ENCODE results near the gene ARHGAP11B.
A peak's percentile ranks its signal among the peaks of the same experiment; 100 is the strongest.
"Not testable (repeated sequence)": the region's sequence is repeated elsewhere in the genome, so short reads cannot be mapped to it uniquely, and the experiment has no call there.

The ARHGAP11B gene

DNA sequence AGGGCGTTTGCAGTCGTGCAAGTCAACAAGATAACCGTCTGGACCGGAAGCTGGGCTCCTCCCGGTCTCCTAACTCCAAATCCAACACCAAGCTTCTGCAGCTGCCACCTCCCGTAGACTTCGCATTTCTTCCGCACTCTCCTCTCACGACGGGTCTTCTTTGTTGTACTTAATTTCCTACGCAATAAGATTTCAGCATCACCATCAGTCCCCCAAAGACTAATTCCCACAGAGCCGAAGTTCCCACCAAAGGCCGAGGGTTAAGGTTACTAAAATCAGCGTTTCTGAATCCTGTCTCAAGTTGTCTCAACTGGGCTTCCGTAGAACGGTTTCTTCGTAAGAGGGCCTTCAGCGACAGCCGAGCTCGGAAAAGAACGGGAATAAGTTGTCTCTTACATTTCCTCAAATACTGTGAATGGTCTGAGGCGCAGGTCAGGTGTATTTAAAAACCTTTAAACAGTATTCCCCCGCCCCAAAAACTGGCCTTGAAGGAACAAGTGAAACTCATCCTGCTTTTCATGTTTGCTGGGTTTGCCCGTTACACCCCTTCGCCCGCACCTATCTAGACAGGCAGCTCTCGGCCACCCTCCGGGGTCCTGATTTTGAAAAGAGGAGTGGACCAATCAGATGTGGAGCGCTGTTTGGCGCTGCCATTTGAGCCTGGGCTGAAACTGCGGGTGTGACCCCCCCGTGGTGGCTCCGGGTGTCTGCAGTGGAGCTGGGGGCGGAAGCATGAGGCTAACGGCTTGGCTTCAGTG is at the start of gene ARHGAP11B:
ARHGAP11B (plus strand) TSS at position 693 of the 758 bp plus-strand sequence.
- DNase-seq (ENCODE audit: low read depth, low spot score) = peak; percentile 94

DNA sequence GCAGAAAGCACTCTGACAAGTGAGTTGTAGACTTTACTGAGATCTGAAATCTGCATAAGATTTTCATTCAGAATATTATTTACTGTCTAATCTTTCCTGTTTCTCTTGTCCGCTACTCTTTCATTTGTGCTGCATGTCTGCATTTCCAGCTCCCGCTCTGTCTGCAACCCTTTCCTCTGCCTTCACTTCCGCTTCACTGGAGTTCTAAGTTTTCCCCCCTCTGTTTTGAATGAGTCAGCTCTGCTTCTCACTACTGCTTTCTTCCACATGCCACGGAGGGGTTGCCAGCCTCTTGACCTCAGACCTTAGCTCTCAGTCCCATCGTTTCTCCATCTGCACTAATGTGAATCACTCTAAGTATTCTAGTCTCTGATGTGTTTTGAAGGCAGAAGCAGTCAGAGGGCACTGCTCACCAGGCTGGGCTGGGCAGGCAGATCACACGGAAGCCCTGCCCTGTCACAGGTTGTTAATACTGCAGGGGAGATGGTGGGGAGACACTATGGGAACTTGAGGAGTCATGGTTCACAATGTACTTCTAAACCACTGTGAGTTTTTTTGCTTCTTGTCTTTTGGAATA is 46.4 kb upstream of the ARHGAP11B start:
- not testable (repeated sequence) for DNase-seq (ENCODE audit: low read depth, low spot score)

DNA sequence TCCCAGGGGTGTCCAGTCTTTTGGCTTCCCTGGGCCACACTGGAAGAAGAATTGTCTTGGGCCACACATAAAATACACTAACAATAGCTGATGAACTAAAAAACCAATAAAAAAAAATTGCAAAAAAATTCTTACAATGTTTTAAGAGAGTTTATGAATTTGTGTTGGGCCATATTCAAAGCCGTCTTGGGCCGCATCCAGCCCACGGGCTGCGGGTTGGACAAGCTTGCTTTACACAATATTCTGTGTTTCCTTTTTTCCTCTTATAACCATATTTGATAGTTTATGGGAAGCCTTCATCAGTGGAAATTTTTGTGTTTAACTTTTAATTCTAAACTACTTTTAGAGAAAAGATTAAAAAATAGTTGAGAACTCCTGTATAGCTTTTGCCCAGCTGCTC is 45.2 kb upstream of the ARHGAP11B start:
- DNase-seq (ENCODE audit: low read depth, low spot score) = not testable (repeated sequence)

DNA sequence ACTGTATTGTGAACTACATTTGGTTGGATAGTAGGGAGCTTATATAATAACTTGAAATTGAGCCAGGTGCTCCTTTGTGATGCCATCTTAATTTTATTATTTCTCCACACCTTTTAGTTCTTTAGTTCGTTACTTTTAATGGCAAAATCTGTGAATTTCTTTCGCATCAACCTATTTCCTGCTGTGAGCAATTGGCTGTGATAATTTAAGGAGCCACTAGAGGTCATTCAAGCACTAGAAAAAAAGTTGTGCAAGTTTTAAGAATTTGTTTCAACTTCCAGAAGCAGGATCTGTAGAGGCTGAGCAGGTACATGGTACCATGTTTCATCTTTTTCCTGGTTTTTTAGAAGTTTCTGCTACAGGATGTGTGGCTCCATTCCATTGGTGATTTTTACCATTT is 27.0 kb upstream of the ARHGAP11B start:
- DNase-seq (ENCODE audit: low read depth, low spot score) = not testable (repeated sequence)

DNA sequence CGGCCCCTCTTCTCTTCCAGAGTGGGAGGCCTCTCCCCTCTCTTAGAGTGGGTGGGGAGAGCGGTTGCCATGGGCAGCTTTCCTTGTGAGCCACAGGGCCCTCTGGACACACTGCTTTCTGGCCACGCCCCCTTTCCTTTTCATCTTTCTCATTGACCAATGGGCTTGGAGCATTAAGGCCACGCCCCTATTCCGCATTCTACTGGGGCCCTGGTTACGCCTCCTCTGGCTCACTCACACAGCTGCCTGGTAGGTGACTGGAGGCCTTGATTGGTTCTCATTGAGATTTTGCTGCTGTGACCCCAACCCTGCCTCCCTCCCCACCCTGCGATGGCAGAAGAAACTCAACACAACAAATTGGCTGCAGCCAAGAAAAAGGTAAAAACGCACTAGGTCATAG is 22.1 kb upstream of the ARHGAP11B start, which contains the start of gene GOLGA8H:
GOLGA8H (plus strand) TSS at position 233 of the 400 bp plus-strand sequence; CDS start at position 331, 98 bp downstream.
- not testable (repeated sequence) for DNase-seq (ENCODE audit: low read depth, low spot score)

DNA sequence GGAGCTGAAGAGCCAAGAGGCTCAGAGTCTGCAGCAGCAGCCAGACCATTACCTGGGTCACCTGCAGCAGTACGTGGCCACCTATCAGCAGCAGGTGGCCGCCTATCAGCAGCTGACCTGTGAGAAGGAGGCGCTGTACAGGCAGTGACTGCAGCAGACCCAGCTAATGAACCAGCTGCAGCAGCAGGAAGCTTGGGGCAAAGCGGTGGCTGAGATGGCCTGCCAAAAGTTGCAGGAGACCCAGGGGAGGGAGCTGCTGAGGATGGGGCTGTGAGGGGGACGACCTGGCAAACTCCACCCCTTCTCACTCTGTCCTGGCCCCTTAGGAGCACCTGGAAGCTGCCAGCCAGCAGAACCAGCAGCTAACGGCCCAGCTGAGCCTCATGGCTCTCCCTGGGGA is 13.7 kb upstream of the ARHGAP11B start:
- not testable (repeated sequence) for DNase-seq (ENCODE audit: low read depth, low spot score)

DNA sequence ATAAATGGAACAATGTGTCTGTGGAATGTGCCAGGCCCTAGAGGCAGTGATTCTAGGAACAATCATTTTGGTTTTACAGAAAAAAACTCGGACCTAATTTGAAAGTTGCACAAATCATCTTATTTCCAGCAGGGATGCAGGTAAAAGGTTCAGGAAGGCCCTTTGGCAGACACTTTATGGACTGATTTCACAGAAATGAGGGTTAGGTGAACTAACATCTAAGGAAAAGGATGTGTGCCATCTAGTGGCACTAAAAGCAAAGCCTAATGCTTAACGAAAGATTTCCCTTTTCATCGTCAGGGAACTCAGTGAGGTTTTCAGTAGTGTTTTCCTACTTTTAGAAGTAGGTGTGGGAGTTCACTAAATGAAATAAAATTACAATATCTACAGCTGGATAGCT is 4.6 kb upstream of the ARHGAP11B start:
- not testable (repeated sequence) for DNase-seq (ENCODE audit: low read depth, low spot score)

DNA sequence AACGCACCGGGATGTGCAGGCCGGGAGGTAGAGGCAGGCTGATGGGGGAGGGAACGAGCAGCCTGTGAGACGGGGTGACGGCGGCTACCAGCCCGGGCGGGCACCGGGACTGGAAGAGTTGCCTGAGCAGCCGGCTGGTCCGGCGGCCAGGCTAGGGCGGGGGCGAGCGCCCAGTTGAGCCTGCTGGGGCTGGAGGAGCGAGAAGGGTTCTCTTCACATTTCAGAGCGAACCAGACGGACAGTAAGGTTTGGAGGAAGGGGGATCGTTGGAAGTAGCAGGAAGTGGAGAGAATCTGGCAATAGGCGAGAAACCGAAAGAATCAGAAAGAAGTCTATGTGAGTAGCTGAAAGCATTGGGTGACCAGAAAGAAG is 252 bp downstream of the ARHGAP11B start:
- DNase-seq (ENCODE audit: low read depth, low spot score) = not testable (repeated sequence)

DNA sequence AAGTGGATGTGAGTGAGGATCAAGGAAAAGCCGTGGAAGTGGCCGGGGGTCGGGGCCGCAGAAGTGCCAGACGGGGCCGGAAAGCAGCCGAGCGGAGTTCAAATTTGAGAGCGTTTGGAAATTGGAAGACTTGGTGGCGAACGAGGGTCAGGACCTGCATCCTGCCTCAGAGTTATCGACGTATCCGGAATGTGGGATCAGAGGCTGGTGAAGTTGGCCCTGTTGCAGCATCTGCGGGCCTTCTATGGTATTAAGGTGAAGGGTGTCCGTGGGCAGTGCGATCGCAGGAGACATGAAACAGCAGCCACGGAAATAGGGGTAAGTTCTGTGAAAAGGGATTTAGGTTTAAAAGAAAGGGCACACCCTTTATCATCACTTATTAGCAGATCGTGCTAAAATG is 704 bp downstream of the ARHGAP11B start:
- not testable (repeated sequence) for DNase-seq (ENCODE audit: low read depth, low spot score)

DNA sequence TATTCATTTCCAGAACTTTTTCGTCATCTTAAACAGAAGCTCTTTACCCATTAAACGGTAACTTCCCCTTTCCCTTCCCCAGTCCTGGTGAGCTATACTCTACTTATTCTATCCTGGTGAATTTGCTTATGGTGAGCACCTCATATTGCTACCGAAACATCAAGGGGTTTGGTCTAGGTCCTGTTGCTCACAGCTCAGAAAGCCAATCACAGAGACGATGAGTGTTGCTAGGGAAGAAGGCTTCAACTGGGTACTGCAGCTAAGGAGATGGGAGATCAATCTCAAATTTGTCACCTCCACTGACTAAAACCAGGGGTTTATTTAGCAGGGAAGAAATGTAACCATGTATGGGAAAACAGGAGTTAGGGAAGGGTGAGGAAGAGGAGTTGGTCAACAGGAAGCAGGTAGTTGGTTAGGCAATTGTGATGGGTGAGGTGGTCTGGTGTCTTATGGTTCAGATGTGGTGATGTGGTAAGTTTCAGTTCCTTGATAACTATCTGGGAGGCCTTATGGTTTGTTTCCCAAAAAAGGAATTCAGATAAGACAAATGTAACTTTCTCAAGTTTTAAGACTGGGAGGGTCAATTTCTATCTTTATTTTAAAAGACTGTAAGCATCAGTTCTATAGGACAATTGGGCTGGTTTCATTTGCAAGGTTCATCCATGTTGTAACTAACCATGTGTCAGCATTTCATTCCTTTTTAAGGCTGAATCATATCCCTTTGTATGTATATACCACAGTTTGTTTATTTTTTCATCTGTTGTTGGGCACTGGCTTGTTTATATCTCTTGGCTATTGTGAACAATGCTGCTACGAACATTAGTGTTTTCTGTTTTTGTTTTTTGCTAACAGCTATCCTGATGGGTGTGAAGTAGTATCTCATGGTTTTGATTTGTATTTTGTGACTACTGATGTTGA is 24.3 kb downstream of the ARHGAP11B start:
- DNase-seq (ENCODE audit: low read depth, low spot score) = no peak

DNA sequence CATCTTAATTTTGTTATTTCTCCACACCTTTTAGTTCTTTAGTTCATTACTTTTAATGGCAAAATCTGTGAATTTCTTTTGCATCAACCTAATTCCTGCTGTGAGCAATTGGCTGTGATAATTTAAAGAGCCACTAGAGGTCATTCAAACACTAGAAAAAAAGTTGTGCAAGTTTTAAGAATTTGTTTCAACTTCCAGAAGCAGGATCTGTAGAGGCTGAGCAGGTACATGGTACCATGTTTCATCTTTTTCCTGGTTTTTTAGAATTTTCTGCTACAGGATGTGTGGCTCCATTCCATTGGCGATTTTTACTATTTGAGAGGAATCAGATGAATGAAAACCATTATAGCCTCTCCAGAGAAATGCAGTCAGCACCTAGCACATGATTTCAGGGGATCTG is 35.2 kb downstream of the ARHGAP11B start:
- not testable (repeated sequence) for DNase-seq (ENCODE audit: low read depth, low spot score)

DNA sequence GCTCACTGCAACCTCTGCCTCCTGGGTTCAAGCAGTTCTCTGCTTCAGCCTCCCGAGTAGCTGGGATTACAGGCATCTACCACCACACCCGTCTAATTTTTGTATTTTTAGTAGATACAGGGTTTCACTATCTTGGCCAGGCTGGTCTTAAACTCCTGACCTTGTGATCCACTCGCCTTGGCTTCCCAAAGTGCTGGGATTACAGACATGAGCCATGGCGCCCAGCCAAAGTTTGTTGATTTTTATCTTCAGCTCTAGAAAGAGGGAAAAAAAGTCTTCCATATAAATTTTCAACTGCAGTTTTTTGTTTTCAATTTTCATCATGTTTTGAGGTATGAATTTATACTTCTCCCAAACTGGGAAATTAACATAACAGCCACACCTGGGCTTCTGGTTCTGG is 43.7 kb downstream of the ARHGAP11B start:
- not testable (repeated sequence) for DNase-seq (ENCODE audit: low read depth, low spot score)

DNA sequence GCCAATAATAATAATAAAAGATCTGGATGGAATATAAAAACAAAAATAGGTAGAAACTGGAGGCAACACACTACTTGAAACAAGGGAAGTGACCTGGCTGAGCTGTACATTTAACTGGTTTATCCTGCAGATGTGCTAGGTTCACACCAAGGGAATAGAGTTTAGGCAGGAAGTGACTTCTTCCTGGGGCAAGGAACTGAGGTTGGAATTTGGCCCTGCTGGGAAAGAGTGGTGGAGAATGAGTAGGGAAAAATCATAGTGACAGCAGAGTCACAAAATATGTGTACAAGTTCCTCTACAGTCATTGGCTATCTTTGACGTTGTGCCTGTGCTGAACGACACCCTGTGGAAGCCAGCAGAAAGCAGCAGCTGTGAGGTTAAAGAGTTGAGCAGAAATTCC is 44.1 kb downstream of the ARHGAP11B start:
- DNase-seq (ENCODE audit: low read depth, low spot score) = no peak

DNA sequence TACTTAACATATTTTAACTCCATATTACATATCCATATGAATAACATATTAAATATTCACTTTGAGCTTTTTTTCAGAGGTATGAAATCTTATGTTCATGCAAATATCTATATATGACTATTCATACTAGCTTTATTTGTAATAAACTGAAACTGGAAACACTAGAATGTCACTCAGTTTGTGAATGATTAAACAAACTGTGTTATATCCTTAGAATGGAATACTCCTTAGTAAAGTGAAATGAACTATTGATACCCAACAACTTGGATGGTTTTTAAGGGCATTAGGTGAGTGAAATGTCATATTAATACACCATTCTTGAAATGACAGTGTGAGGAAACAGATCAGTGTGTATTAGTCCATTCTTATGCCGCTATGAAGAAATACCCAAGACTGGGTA is 45.4 kb downstream of the ARHGAP11B start:
- DNase-seq (ENCODE audit: low read depth, low spot score) = no peak

DNA sequence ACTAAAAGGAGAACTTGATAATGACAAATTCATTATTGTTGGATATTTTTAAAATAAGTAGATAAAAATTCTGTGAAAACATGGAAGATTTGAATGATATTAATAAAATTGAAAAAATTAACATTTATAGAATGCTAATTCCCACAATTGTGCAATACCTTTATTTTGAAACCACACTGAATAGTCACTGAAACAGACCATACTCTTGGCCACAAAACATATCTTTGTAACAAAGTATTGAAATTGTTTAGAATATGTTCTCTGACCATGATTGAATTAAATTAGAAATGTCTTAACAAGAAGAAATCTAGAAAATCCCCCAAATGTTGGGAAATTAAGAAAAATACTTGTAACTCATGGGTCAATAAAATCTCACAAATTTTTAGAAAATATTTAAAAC is 49.2 kb downstream of the ARHGAP11B start:
- DNase-seq (ENCODE audit: low read depth, low spot score) = no peak

DNA sequence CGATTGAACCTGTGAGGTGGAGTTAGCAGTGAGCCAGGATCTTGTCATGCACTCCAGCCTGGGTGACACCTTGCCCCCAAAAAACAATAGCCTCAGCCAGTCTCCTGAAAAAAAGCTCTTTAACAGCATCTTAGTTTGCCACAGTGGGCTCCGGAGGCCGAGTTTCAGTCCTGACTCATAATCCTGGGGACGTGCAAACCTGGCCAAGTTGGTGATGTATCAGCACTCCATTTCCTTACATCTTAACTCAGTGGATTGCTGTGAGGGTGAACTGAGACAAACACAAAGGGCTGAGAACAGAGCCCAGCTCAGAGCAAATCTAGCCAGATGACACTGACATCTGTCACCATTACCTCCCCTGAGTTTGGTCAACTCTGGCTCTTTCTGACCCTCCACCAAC is 50.0 kb downstream of the ARHGAP11B start:
- not testable (repeated sequence) for DNase-seq (ENCODE audit: low read depth, low spot score)

DNA sequence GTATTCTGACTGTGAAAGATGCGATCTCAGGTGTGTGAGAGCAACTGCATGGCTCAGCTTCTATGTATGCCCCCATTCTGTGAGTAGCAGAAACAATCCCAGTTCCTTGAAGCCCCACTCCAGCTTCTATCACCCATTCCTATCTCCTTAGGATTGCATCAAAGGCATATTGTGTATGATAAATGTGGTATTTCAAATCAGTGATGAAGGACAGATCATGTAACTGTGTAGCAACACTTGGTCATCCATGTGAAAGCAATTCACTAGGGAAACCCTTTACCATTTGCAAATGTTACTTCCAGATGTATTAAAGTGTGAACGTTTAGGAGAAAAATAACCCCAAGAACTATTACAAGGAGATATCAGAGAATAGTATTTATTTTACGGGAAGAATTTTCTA is 55.1 kb downstream of the ARHGAP11B start:
- DNase-seq (ENCODE audit: low read depth, low spot score) = not testable (repeated sequence)

DNA sequence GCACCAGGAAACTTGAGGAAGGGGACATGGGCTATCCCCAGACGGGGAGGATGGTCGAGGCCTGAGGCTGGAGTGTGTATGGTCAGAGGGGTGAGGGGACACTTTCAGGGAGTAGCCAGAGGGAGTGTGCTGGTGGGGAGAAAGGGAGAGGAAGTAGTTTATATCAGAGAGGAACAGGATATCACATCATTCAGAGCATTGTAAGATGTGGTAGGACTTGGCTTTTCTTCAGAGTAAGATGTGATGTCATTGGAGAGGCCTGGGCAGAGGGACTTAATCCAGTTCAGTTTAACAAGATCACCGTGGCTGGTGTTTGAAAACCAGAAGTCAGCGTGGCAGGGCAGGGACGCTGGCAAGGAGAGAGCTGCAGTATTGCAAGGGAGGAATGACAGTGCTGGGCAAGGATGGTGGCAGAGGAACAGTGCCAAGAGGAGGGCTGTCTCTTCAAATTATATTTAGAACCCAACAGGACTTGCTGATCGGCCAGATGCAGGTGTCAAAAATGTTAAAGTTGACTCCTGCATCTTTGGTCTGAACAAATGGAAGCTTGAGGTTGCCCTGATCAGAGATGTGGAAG is 59.9 kb downstream of the ARHGAP11B start:
- DNase-seq (ENCODE audit: low read depth, low spot score) = not testable (repeated sequence)

DNA sequence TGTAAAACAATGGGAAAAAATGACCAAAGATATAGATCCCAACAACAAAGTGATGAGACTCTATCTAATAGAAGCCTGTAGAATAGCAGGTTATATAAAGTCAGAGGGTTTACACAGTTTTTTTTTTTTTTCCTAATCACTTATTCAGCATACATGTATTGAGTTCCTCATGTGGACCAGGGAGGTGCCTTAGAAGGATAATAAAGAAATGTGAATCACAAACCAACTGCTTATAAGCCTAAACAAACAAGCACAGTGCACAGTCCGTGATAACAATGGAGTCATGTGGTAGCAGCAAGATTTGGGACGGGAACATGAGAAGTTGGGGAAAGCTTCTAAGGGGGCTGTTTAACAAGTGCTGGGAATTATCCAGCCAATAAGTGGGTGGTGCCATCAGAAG is 60.7 kb downstream of the ARHGAP11B start:
- DNase-seq (ENCODE audit: low read depth, low spot score) = not testable (repeated sequence)

All from activated CD4-positive, CD25-positive, alpha-beta regulatory T cell treated with anti-CD3 and anti-CD28 coated beads, Interleukin-2, amount 50 U/mL, for 16 hours (primary cell).